GM18861 (cell line): ENCODE measurements around the gene E2F2.
"Not testable (repeated sequence)": the region's sequence is repeated elsewhere in the genome, so short reads cannot be mapped to it uniquely, and the experiment has no call there.

Experiments used
- ATAC-seq: cut with Tn5 transposase; IDR thresholded peaks from one replicate; pipeline ENCODE4 v1.9.1; 2021; ENCODE audit not compliant: unreplicated experiment

The E2F2 gene

DNA sequence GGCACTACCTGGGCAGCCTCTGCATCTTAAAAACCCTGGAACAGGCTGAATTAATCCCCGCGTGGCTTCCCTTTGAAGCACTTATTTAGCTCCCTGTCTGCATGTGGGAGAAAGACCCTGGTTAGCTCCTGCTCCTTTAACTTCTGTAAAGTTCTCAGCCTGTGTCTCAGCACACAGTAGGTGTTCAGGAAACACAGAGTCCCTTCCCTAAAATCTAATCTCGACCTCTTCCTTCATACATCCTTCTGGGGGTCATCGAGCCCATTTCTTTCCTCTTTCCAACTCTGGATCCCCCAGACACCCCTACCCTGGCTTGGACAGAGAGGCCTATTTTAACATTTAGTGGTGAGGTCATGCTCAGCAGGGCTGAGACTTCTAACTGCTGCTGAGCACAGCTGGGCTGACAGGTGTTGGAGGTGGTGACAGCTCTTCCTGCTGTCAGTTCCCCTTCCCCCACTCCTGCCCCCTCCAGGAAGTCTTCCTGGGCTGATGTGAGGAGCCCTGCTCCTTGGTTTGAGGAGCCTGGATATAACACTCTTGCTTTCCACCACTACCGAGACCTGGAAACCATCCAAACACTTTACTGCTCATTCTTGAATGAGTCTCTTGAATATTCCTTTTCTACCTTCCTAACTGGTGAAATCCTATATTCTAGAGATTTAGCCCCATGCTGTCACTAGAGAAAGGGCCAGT lies 5.3 kb downstream of the E2F2 start:
- no peak for ATAC-seq

DNA sequence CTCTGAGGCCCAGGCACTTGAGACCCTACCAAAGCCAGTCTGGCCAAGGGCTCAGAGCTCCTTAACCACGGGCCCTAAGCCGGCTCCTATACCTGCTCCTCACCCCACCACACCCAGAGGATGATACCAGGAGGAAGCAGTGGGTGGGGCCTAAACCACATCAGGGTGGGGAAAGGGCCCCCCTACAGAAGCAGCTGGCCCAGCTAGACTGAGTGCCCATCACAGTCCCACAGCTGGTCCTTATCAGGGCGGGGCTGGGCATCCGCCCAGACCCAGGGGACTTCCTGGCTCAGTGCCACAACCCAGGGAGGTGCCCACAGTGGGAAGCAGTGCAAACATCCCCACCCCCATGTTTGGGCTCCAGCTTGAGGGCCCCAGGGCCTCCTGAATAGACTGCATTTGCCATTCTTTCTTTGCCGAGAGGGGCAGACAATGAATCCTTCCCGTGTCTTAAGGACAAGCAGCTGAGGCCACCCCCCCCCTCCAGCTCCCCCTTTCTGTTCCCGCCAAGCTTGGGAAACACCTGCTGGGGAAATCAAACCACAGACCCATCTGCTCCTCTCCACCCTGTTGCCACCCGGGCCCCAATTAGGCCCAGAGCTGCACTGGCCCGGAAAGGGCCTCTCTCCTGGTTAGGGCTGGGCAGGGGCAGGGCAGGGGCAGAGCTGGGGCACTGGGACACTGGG lies 6.2 kb downstream of the E2F2 start:
- ATAC-seq, result no peak

DNA sequence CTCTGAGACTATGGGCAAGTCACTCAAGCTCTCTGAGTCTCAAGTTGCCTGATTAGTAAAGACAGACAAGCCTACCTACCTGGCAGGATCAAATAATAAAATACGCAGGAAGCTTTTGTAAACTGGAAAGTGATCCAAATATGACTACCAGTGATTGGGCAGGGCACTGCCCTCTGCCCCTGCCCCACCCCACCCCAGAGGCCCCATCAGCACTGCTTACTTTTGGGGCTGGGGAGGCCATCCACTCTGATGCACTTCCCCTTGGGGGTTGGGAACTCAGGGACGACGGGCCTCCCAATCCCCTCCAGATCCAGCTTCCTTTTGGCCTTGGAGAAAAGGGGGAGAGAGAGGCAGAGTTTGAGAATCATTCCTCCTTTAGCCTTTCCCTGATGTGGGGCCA lies 6.9 kb downstream of the E2F2 start:
- no peak for ATAC-seq

DNA sequence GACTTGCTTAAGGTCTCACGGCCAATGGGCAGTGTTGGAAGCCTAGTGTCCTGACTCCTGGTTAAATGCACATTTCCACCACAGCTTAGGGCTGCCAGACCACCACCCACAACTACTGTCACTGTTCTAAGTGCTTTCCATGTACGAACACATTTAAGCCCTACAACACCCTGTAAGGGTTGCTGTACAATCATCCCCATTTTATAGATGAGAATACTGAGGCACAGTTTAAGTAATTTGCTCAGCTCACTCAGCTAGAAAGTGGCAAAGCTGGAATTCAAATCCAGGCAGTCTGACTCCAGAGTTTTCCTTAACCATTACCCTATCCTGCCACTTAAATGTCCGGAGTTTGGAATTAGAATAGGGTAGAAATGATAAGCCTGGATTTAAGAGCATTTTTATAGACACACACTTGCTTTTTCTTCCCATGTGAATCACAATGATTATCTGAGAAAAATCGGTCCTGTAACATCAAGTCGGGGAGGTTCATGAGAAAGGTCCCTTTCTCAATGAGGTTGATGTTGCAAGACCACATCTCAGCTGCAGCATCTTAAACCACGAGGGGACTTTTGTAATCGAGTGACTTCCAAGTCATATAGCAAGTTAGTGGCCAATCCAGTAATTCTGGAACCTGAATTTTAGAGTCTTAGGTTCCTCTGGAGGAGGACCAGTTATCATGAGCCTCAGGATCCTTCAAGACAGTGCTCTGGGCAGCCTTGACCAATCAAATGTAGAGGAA lies 8.6 kb downstream of the E2F2 start:
- ATAC-seq, result no peak

DNA sequence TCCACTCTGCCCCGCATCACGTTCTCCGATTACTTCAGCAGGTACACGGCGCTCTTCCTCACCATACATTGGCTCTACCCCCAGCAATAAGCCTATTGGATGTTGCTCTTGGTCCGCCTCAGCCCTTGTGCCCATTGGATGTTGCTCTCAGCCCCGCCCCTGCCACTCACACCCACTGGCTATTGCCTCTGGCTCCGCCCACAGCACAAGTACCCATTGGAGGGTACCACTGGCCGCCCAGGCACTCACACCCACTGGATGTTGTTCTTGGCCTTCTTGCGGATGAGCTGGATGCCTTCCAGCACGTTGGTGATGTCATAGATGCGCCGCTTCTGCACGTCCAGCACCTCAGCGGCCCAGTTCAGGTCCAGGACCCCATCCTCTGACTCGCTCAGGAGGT lies 9.4 kb downstream of the E2F2 start:
- no peak for ATAC-seq

DNA sequence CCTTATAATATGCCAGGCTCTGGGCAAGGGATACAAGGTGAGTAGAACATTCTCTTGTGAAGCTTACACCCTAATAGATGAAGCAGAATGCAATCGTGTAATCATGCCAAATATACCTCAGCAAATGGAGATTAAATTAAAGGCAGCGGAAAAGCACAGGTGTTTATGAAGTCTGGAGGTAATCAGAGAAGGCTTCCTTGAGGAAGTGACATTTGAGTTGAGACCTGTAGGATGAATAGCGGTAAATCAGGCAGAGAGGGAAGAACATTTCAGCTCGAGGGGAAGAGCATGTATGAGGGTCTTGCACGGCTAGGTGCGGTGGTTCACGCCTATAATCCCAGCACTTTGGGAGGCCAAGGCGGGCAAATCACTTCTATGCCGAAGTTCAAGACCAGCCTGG lies 13.5 kb downstream of the E2F2 start:
- ATAC-seq, result no peak

DNA sequence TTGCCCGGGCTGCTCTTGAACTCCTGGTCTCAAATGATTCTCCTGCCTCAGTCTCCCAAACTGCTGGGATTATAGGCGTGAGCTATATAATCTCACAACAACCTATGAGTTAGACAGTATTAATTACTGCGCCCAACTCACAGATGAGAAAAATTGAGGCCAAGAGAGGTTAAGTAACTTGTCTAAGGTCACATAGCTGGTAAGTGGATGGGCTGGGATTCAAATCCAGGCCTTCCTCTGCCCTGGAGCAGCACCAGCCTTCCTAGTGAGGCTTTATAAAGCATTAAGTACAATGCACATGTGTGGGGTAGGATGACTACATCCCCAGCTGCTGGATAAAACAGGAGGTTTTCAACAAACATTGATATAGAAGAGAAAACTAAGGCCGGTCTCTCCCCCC lies 15.1 kb downstream of the E2F2 start:
- no peak for ATAC-seq

DNA sequence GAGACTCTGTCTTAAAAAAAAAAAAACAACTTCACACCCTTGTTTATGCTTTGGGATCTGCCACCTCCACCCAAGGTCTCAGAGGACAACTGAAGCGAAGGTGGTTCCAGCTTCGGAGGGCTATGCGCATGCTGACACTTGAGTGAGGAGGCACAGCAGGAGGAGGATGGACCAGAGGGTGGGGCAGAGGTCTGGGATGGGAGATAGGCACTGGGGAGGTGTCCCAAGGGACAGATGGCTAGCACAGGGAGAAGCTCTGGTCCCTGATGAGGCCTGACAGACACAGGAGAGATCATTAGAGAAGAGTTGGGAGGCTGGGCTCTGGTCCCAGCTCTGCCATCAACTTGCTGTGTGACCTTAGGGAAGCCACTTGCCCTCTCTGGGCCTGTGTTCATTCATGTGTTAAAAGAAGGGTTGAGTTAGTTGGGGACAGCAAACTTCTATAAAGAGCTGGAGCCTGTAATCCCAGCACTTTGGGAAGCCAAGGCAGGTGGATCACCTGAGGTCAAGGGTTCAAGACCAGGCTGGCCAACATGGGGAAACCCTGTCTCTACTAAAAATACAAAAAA lies 16.8 kb downstream of the E2F2 start:
- no peak for ATAC-seq

DNA sequence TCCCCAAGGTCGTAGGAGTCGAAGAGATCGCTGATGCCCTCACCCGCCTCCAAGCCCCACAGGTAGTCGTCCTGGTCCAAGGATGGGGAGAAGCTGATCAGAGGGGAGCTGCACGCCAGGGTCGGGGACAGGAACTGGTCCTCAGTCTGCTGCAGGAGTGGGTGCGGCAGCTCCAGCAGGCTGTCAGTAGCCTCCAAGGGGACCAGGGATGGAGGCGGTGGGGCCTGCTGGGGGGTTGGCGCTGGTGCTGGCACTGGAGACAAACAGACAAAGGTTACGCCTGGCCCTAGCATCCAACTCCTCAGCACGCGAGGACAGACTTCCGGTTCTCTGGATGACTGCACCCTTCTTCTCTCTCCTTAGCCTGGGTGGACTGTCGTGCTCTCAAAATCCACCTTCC lies 21.1 kb downstream of the E2F2 start:
- no peak for ATAC-seq

DNA sequence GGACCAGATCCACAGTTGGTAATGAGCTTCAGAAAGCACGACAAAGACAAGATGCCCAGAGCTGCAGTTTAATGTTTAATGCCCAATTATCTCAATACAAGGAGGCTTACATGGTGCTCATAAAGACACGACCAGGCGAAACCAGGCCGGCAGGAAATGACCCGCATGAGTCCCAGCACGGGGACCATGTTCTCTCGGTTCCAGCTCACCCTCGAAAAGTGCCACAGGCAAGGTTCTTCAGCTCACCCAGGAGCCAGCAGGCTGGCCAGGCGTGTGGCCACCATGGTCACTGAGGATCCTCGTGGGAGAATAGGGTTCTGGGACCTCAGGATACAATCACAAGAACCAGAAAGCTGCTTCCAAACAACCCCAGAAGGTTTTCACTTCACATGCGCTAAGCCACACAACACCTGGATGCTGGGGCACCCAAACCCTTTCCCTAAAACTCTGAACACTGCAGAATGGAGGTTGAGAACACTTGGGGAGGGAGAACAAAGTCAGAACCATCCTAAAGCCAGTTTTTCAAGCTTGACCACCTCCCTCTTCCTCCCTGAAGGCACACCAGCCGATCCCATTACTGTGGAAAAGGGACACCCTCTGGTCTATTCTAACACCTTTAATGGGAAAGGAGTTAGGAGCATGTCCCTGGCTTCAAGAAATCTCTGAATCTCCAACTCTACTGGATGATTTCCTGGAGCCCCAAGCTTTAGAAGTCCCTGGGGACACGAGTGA lies 24.5 kb downstream of the E2F2 start:
- ATAC-seq, result no peak

DNA sequence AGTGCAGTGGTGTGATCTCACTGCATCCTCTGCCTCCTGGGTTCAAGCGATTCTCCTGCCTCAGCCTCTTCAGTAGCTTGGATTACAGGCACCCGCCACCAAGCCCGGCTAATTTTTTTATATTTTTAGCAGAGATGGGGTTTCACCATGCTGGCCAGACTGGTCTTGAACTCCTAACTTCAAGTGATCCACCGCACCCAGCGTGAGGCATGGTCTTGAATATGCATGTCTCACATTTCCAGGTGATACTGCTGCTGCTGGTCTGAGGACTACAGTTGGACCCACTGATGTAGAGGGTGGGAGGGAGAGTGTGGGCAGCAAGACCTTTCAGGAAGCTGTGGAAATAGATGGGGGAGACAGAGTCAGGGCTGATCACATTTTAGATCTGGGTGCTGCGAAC lies 25.2 kb downstream of the E2F2 start:
- no peak for ATAC-seq

DNA sequence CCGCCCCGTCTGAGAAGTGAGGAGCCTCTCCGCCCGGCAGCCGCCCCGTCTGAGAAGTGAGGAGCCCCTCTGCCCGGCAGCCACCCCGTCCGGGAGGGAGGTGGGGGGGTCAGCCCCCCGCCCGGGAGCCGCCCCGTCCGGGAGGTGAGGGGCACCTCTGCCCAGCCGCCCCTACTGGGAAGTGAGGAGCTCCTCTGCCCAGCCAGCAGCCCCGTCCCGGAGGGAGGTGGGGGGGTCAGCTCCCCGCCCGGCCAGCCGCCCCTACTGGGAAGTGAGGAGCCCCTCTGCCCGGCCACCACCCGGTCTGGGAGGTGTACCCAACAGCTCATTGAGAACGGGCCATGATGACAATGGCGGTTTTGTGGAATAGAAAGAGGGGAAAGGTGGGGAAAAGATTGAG lies 26.9 kb downstream of the E2F2 start:
- ATAC-seq, result not testable (repeated sequence)

DNA sequence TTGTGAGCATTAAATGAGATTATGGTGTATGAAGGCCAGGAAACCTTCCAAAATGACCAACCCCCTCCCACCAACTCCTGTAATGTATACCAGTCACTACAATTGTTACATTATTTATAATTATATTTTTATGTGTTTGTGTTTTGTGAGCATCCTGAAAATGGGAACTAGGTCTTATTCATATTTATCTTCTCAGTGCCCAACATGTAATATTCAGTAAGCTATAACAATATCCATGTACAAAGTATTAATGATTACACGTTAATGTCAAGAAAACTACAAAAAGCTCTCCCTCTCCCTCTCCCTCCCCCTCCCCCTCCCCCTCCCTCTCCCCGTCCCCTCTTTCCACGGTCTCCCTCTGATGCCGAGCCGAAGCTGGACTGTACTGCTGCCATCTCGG lies 28.1 kb downstream of the E2F2 start:
- no peak for ATAC-seq

DNA sequence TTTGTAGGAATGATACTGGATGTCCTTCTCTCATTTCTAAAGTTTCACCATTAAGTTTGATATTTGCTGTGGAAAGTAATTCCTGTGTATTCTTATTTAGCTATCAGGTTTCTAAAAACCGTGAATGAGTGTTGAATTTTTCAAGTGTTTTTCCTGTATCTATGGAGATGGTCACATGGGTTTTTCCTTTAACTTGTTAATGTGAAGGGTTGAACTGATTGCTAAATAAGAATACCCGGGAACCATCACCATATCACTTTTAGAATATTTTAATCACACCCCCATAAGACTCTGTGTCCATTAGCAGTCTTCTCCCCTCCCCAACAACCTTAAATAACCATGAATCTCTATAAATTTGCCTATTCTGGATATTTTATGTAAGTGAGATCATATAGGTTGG lies 30.6 kb downstream of the E2F2 start:
- no peak for ATAC-seq

DNA sequence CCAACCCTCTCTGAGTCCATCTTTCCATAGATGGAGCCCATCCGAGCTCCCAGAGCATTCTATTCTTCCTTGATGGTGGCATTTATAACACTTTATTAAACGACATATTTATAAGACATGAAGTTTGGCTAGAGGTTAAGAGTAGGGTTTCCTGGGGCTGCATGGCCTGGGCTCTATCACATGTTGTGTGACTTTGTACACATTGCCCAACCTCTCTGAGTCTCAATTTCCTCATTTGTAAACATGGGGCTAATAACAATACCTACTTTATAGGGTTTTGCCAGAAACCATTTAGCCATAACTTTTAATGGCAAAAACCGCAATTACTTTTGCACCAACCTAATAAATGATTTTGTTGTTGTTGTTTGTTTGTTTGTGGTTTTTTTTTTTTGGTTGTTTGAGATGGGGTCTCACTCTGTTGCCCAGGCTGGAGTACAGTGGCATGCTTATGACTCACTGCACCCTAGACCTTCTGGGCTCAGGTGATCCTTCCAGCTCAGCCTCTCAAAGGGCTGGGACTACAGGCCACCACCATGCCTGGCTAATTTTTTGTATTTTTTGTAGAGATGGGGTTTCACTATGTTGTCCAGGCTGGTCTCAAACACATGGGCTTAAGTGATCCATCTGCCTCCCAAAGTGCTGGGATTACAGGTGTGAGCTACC lies 33.1 kb downstream of the E2F2 start:
- no peak for ATAC-seq

DNA sequence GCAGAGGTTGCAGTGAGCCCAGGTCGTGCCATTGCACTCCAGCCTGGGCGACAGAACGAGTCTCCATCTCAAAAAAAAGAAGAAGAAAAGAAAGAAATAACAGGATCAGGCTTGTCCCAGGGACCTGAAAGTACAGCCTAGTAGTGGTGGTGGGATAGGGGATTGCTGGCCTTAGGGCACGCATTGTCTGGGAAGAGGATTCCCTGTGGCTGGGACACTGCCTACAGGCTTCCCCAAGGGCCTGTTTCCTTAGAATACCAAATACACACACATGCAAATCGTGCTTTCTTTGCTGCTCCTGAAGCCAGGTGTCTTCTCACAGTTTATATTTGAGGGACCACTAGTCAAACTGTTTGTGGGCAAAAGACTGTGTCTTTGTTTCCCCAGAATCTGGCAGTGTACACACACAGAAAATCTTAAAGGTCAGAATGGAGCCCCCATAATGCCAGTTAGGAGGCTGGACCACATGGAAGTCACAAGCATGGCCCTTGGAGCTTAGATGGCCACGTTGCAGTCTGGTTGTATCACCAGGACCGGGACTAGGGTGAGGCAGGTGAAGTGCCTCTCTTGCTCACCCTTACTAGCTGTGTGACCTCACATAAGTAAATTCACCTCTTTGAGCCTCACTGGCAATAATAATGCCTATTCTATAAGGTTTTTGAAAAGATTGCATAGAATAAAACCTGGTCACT lies 34.4 kb downstream of the E2F2 start:
- no peak for ATAC-seq

DNA sequence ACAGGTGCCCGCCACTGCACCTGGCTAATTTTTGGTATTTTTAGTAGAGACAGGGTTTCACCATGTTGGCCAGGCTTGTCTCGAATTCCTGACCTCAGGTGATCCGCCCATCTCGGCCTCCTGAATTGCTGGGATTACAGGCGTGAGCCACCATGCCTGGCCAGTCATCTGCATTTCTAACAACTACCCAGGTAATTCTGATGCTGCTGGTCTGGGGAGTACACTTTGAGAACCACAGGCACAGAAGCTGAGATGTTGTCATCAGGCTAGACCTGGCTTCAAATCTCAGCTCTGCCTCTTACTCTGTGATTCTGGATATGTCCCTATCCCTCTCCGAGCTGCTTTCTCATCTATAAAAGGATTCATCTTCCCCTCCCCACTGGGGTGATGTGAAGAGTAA lies 36.2 kb downstream of the E2F2 start:
- not testable (repeated sequence) for ATAC-seq

DNA sequence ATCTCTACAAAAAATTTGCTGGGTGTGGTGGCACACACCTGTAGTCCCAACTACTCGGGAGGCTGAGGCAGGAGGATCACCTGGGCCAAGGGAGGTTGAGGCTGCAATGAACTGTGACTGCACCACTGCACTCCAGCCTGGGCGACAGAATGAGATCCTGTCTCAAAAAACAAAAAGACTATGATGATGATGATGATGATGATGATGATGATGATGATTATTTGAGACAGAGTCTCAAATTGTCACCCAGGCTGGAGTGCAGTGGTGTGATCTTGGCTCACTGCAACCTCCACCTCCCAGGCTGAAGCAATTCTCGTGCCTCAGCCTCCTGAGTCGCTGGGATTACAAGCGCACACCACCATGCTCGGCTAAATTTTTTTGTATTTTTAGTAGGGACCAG lies 38.3 kb downstream of the E2F2 start:
- ATAC-seq, result not testable (repeated sequence)

DNA sequence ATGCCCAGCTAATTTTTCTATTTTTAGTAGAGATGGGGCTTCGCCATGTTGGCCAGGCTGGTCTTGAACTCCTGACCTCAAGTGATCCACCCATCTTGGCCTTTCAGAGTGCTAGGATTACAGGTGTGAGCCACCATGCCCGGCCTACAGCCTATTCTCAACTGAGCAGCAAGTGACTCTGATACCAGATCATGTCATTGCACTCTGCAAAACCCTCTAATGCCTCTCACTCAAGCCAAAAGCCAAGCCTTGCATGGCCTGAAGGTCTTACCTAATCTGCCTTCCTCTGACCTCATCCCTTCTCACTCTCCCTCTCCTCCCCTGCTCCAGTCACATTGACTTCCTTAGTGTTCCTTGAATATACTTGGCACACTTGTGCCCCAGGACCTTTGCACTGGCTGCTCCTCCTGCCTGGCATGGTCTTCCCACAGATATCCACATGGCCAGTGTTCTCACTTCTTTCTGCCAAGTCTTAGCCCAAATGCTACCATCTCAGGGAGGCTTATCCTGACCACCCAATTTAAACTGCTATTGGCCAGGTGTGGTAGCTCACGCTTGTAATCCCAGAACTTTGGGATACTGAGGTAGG lies 38.8 kb downstream of the E2F2 start:
- no peak for ATAC-seq

DNA sequence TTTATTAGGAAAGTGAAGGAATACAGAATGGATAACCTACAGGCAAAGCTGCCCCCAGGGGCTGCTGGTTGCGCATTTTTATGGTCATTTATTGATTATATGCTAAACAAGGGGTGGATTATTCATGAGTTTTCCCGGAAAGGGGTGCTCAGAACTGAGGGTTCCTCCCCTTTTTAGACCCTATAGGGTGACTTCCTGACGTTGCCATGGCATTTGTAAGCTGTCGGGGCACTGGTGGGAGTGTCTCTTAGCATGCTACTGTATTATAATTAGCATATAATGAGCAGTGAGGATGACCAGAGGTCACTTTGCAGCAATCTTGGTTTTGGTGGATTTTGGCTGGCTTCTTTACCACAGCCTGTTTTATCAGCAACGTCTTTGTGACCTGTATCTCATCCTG lies 41.2 kb downstream of the E2F2 start:
- no peak for ATAC-seq
